SK-N-SH (cell line): ENCODE measurements around the gene AGTRAP. TPM values are rescaled to one million over a fixed set of nuclear protein-coding genes. Genes with fewer than 3 reads are reported as not detected.

ENCODE experiments used
- CTCF ChIA-PET: fragments of 300-600, 350-600 bp; formaldehyde crosslinking; extraction: SDS; loops from one replicate; lab custom pipeline; 2021; lab: Yijun Ruan, JAX
- POLR2A ChIA-PET: fragments of 350-600 bp; sonication (Branson Sonifier 250); formaldehyde crosslinking; extraction: SDS; loops from one replicate; lab custom pipeline; 2020; ENCODE audit warnings: antibody characterized with exemption, inconsistent platforms; lab: Yijun Ruan, JAX
- DNase-seq: peaks from one replicate; pipeline ENCODE4 v3.0.0; 2012
- H2AFZ ChIP-seq: fragments of 200-600 bp; sonication (generic); 2 replicates; pipeline ENCODE4 v1.8.1; 2016; ENCODE audit warnings: antibody characterized with exemption, mild to moderate bottlenecking, low read depth
- H3F3A ChIP-seq: fragments of 200-600 bp; sonication (generic); replicated peaks from 2 replicates; pipeline ENCODE3; 2016; ENCODE audit warnings: antibody characterized with exemption, mild to moderate bottlenecking; ENCODE audit not compliant: insufficient read depth
- H3K27ac ChIP-seq, 2 experiments: fragments of 200-500 bp in 1 of 2; fragments of 200-600 bp in 1 of 2; sonication (Bioruptor generic) in 1 of 2; sonication (generic), shearing (Covaris generic) in 1 of 2; 2 replicates each; pipeline versions ENCODE4 v1.5.1 to v1.6.1; 2014 to 2016; ENCODE audit warnings: low read depth in 2 of 2, inconsistent platforms in 1 of 2, low read length in 1 of 2, mild to moderate bottlenecking in 1 of 2, mixed read lengths in 1 of 2
- H3K27me3 ChIP-seq: fragments of 200-600 bp; sonication (generic), shearing (Covaris generic); 2 replicates; pipeline ENCODE4 v1.6.1; 2016; ENCODE audit warnings: mixed run types; ENCODE audit not compliant: insufficient read depth
- H3K36me3 ChIP-seq, 2 experiments: fragments of 200-500 bp in 1 of 2; fragments of 200-600 bp in 1 of 2; sonication (Bioruptor generic) in 1 of 2; sonication (generic) in 1 of 2; replicated peaks in 1 of 2; 2 replicates each; pipeline versions ENCODE3 to v1.5.1; 2014 to 2016; ENCODE audit warnings: low read length in 1 of 2, mild to moderate bottlenecking in 1 of 2; ENCODE audit not compliant: insufficient read depth in 2 of 2, control insufficient read depth in 1 of 2
- H3K4me1 ChIP-seq, 2 experiments: fragments of 200-500 bp in 1 of 2; fragments of 200-600 bp in 1 of 2; sonication (Bioruptor generic) in 1 of 2; sonication (generic), shearing (Covaris generic) in 1 of 2; 2 replicates each; pipeline versions ENCODE4 v1.5.1 to v1.6.1; 2014 to 2016; ENCODE audit warnings: low read depth in 1 of 2, low read length in 1 of 2, mixed run types in 1 of 2; ENCODE audit not compliant: insufficient read depth in 2 of 2, control insufficient read depth in 1 of 2
- H3K4me2 ChIP-seq: fragments of 200-600 bp; sonication (generic), shearing (Covaris generic); 2 replicates; pipeline ENCODE4 v1.6.1; 2017; ENCODE audit warnings: mixed run types
- H3K4me3 ChIP-seq, 2 experiments: fragments of 200-500 bp in 1 of 2; fragments of 200-600 bp in 1 of 2; sonication (Bioruptor generic) in 1 of 2; sonication (generic), shearing (Covaris generic) in 1 of 2; 2 replicates each; pipeline versions ENCODE4 v1.5.1 to v1.8.1; 2014 to 2016; ENCODE audit warnings: low read depth in 2 of 2, inconsistent platforms in 1 of 2, low read length in 1 of 2, mild to moderate bottlenecking in 1 of 2, mixed read lengths in 1 of 2, moderate library complexity in 1 of 2
- H3K79me2 ChIP-seq: fragments of 200-600 bp; sonication (generic); 2 replicates; pipeline ENCODE4 v1.8.1; 2017; ENCODE audit warnings: mild to moderate bottlenecking; ENCODE audit not compliant: insufficient read depth
- H3K9ac ChIP-seq: fragments of 200-600 bp; sonication (generic); 2 replicates; pipeline ENCODE4 v1.6.1; 2017; ENCODE audit warnings: mixed run types
- H3K9me2 ChIP-seq: fragments of 200-600 bp; sonication (generic); 2 replicates; pipeline ENCODE4 v1.6.1; 2017; ENCODE audit warnings: mixed run types
- H3K9me3 ChIP-seq: fragments of 200-600 bp; sonication (generic); 2 replicates; pipeline ENCODE4 v1.6.1; 2017; ENCODE audit warnings: mixed run types, mild to moderate bottlenecking, moderate library complexity
- H4K20me1 ChIP-seq: fragments of 200-600 bp; sonication (generic); 2 replicates; pipeline ENCODE4 v1.6.1; 2017; ENCODE audit warnings: mild to moderate bottlenecking, mixed run types; ENCODE audit not compliant: insufficient read depth
- CTCF ChIP-seq: fragments of 200-600 bp; sonication (generic); IDR thresholded peaks from 2 replicates; pipeline ENCODE4 v1.6.1; 2017; ENCODE audit warnings: antibody characterized with exemption, mild to moderate bottlenecking, moderate library complexity
- FOXJ3 ChIP-seq: sonication (generic); formaldehyde crosslinking; IDR thresholded peaks from 2 replicates; pipeline ENCODE4 v1.5.1; 2020; ENCODE audit warnings: mild to moderate bottlenecking, missing genetic modification reagents
- FOXM1 ChIP-seq: IDR thresholded peaks from 2 replicates; pipeline ENCODE4 v1.4.0; 2012; ENCODE audit warnings: low read depth, mild to moderate bottlenecking
- GABPA ChIP-seq: IDR thresholded peaks from 2 replicates; pipeline ENCODE4 v1.4.0; 2012; ENCODE audit warnings: low read depth, mild to moderate bottlenecking
- MAX ChIP-seq: IDR thresholded peaks from 2 replicates; pipeline ENCODE4 v1.4.0; 2012; ENCODE audit warnings: low read depth
- MXI1 ChIP-seq: IDR thresholded peaks from 2 replicates; pipeline ENCODE4 v1.6.1; 2012; ENCODE audit warnings: mild to moderate bottlenecking, low read depth, low read length, improper control_type of control experiment
- NRF1 ChIP-seq: IDR thresholded peaks from 2 replicates; pipeline ENCODE4 v1.6.1; 2012; ENCODE audit warnings: low read depth, mild to moderate bottlenecking, low read length
- POLR2AphosphoS5 ChIP-seq: IDR thresholded peaks from 2 replicates; pipeline ENCODE4 v1.6.1; 2012; ENCODE audit warnings: low read depth, low read length
- RFX5 ChIP-seq: IDR thresholded peaks from 2 replicates; pipeline ENCODE4 v1.6.1; 2012; ENCODE audit warnings: mild to moderate bottlenecking, improper control_type of control experiment, low read length
- RXRA ChIP-seq: IDR thresholded peaks from 2 replicates; pipeline ENCODE4 v1.4.0; 2012; ENCODE audit warnings: low read depth, mild to moderate bottlenecking, borderline replicate concordance
- SMC3 ChIP-seq: IDR thresholded peaks from 2 replicates; pipeline ENCODE4 v1.6.1; 2012; ENCODE audit warnings: low read depth, low read length, improper control_type of control experiment
- TAF1 ChIP-seq: IDR thresholded peaks from 2 replicates; pipeline ENCODE4 v1.6.1; 2012; ENCODE audit warnings: low read depth, mild to moderate bottlenecking, low read length, moderate library complexity, borderline replicate concordance
- TCF12 ChIP-seq: IDR thresholded peaks from 2 replicates; pipeline ENCODE4 v1.4.0; 2012
- USF1 ChIP-seq: IDR thresholded peaks from 2 replicates; pipeline ENCODE4 v1.4.0; 2012; ENCODE audit warnings: low read depth, borderline replicate concordance
- USF2 ChIP-seq: fragments of 150-350 bp; IDR thresholded peaks from 2 replicates; pipeline ENCODE4 v1.6.1; 2017; ENCODE audit warnings: antibody characterized with exemption, low read length, low read depth, borderline replicate concordance
- WGBS: methylation state at CpG from one replicate; pipeline ENCODE4 v1.1.6; 2017; ENCODE audit warnings: low lambda C conversion rate; 5-methylcytosine and 5-hydroxymethylcytosine counted together
- polyA plus RNA-seq, 3 experiments: library from polyadenylated mRNA; depleted of rRNA; stranded (reverse); fragments of >200 nt; gene quantifications; 2 replicates each; pipeline ENCODE4 v1.2.3, GENCODE V29; 2012

AGTRAP gene
- polyA plus RNA-seq, 1 of the 3 experiments (the other 2 are of a cell fraction) = 66.2 TPM

GRCh38 chr1:11787251-11787803, 51.4 kb downstream of the AGTRAP start:
- CTCF ChIA-PET = interaction anchor here (1.2 to 4.7 kb wide), 5 partner anchors 9 to 279 kb away, joined by 3 to 35 read pairs (median 4); partner anchors contain the start of genes CLCN6, FBXO6 and MTHFR
- peaks cover 4% of the 10 kb centered on the region for H3F3A ChIP-seq
- no peak overlapping the region for H3K4me2 ChIP-seq
- DNase-seq = no peak
- no peaks in the 10 kb centered on the region for H3K79me2 ChIP-seq
- H3K4me3 ChIP-seq = no peak overlapping the region
- TF ChIP-seq USF1 = no peak
- no peak for TF ChIP-seq CTCF
- no peak for TF ChIP-seq FOXJ3 (CRISPR knock-in tag)
- no peak for TF ChIP-seq TAF1
- TF ChIP-seq RXRA = no peak
- no peak for TF ChIP-seq FOXM1
- no peak for TF ChIP-seq MXI1
- TF ChIP-seq USF2 = no peak
- TF ChIP-seq POLR2AphosphoS5 = no peak
- TF ChIP-seq SMC3 = no peak
- TF ChIP-seq MAX = no peak
- no peak for TF ChIP-seq NRF1
- TF ChIP-seq TCF12 = no peak
- TF ChIP-seq GABPA = no peak
- no peak for TF ChIP-seq RFX5
- no peaks in the 10 kb centered on the region for H3K9me2 ChIP-seq
- no peak overlapping the region for H3K9ac ChIP-seq
- 54% methylated on average over 12 of the region's 16 CpGs for WGBS
- no peaks in the 10 kb centered on the region for H3K27me3 ChIP-seq
- POLR2A ChIA-PET = interaction anchor here (0.6 to 2.1 kb wide), 3 partner anchors 16 to 56 kb away, joined by 3 to 8 read pairs (median 4); no protein-coding TSS in a partner anchor
- H3K4me1 ChIP-seq = peaks cover 0 to 18% of the 10 kb centered on the region in 2 experiments; a peak in 1 of 4 replicates
- H2AFZ ChIP-seq = no peak overlapping the region
- no peaks in the 10 kb centered on the region for H3K9me3 ChIP-seq
- H3K36me3 ChIP-seq = peaks cover 0 to 3% of the 10 kb centered on the region in 2 experiments
- H4K20me1 ChIP-seq = no peaks in the 10 kb centered on the region
- H3K27ac ChIP-seq = no peak overlapping the region
